Activated CD4-positive, CD25-positive, alpha-beta regulatory T cell (primary cell): ENCODE data around the gene CXCL11.
"Not testable (repeated sequence)": the region's sequence is repeated elsewhere in the genome, so short reads cannot be mapped to it uniquely, and the experiment has no call there.

Source experiments
- DNase-seq, 4 experiments: peaks; one replicate each; lab custom pipeline; 2025; lab: John Stamatoyannopoulos, UW

CXCL11 gene

DNA sequence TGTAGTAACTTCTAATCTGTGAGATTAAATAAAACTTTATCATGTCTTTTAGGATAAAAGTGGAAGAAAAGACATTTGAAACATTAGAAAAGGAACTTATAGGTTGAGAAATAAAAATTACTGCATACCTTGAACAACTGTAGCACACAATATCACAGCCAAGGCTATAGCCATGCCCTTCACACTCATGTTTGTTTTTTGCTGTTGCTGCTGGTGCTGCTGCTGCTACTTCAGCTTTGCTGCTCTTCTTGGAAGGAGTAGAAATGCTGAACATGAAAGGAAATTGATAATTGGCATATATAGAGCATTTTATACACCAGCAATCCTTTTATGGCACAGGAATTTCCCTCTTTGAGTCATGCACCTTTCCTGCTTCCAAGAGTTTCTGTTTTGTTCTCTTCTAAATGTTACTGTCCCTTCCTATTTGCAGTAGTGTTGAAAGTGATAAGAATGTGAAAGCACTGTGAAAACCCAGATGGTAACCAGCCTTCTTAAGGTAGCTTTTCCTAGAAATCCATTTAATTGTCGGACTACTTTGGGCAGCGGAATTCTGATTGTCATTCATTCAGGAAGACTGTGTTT, at the start of gene CXCL11:
CXCL11 (minus strand) TSS at position 272 of the 582 bp plus-strand sequence; CDS start at position 189, 83 bp downstream.
- DNase-seq: no peak

DNA sequence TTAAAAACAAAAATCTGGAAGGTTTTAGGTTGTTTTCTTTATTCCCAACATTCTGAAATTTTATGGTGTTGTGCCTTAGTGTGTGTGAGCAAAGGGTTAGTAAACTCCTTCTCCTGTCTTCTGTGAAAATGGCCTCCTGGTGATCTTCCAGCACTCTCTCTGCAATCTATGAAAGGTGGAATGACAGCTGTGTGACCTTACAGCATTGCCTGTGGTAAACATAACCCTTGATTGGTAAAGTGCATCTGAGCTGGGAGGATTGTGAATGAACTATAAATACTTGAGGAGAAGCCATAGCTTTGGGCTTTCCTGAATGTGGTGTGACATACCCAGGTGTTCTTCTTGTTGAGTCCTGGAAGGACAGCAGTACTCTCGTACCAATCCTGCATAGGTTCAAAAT, 48.7 kb upstream of the CXCL11 start:
- no peak for DNase-seq

DNA sequence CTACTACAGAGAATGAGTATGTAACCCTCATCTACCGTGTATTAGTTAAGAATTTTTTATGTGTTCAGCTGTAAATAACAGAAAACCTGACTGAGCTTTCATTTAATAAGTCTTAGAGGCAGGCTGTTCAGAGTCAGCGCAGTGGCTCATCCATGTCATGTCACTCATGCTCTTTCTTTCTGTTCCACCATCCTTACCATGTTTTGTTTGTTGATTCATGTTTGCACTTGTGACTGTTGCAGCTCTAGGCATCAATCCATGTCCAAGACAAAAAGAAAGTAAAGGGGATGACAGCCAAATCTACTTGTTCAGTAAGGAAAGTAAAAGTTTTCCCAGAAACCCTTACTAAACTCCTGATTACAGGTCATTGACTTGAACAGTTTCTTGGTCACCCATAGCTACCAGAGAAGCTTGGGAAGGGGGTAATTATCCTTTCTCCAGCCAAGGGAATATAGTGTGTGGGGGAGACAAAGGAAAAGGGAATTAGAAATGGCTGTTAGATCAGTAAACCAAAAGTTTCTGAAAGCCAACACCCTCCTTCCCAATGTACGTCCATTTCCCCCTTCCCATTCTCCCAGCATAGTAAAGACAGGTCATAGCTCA, 47.6 kb upstream of the CXCL11 start:
- DNase-seq: no peak

DNA sequence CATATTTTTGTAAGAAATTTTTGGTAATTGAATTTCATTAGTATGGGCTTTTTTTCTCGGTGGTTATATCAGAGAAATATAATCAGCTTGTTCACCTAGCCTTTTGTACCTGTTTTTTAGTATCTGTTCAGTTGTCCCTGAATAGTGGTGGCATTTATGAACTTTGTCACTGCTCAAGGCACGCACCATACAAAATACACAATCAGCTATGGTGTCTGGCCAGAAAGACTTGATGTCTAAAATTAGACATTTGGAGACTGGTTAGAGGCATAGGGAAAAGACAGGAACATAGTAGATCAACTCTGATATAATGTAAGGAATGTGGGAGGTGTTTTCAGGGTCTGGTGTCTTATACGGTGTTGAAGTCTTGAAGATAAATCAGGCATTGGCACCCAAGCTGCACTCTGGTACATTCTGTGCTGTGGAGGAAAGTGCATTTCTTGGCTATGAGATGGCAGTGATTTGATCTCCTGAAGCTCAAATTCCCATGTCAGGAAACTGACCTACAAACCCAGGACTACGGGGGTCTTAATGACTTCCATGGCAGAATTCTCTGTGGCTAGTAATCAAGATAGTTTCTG, 42.3 kb upstream of the CXCL11 start:
- DNase-seq: no peak

DNA sequence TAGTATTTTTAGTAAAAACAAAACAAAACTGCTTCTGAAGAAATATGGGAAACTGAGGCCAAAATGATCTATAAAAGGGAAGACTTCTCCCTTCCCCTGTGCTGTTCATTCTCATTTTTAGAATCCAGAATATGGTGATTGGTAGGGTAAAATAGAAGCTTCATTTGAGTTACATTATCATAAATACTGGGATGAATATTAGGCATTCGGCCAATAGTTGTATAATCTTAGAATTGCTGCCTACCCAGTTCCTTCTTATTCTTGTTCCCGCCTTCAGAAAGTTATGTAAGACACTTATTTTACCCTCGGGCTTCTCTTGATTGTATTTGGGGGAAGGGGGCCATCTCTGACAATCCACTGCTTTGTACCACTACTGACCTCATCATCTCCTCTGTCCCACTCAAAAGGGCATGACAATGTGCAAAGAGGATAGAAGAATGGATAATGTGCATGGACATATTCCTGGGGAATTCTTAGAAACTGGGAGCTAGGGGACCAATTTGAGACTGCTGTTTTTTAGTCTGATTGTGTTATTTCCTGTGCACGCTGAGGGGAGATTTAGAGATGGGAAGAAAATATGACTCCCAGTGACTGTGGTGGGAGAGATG, 39.2 kb upstream of the CXCL11 start:
- no peak for DNase-seq

DNA sequence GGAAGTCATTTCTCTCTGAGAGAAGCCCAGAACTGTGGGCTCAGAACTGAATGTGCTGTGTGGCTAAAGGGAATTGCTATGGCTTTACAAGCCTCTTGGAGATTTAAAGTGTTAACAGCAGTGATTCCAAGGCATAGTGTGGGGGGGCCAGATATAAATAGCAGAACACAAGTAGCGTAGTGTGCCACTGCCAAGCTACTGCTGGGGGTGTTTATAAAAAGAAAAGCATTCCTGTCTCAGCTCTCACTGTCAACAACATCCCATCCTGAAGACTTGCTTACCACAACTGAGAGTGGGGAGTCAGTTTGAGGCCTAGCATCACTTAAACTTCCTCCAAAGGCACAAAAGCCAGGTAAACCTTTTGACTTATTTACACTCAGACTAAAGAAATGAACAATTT, 38.6 kb upstream of the CXCL11 start, which contains the start of gene ART3:
ART3 (plus strand) TSS at position 242 of the 400 bp plus-strand sequence. CDS start 1,181 bp downstream, outside the sequence.
- no peak for DNase-seq

DNA sequence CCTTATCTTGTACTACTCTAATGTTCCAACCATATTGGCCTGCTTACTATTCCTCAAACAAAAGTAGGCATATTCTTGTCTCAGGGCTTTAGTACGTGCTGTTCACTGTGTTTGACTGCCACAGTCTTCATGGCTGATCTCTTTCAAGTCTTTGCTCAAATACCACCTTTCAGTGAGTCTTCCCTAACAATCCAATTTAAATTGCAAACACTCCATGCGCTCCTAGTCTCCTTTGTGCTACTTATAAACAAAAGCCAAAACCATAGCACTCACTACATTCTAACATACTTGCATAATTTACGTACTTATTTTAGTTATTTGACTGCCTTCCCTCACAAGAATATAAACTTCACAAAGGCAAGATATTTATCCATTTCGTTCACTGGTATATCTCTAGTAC, 36.9 kb upstream of the CXCL11 start:
- no peak for DNase-seq

DNA sequence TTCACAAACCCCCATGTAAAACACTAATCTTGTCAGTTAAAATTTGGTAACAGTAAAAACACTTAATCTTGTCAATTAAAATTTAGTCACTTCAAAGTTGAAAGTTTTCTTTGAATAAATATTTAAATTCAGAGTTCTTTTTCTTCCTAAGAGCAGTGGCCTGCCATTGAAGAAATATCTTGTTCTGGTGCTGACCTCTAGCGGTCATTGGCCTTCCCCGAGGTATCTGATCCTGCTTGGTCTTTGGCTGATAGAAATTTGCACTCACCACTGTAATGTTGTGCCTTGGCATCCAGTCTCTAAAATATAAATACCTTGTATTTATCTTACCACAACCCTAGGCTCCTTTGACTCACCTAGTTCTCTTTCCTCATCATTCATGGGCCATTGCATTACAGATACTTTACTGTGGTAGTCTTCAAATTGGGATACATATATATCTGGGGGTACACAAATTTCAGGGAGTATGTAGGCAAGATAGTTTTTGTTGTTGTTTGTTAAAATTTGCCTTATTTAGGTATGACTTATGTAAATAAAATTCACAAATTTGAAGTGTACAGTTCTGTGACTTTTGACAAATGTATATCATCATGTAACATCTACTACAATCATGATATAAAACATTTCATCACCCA, 31.9 kb upstream of the CXCL11 start:
- peak; percentile 21 to 61 (median 40) for DNase-seq

DNA sequence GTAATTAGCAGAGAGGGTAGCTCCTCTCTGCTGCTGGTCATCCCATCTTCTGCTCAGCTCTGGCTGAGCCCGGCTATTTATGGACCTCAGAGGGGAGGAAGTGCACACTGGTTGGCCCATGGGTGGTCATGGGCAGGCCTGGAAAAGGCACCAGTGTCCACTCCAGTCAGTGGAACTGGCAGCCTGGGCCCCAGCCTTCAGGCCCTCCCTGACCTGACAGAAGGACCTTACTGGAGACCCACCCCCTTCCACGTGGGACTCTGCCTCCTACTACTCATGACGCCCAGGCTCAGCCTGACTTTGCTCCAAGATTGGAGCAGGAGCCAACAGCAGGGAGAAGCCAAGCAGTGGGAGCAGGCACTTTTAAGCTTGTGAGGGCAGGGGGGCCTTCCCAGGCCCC, 30.7 kb upstream of the CXCL11 start:
- no peak for DNase-seq

DNA sequence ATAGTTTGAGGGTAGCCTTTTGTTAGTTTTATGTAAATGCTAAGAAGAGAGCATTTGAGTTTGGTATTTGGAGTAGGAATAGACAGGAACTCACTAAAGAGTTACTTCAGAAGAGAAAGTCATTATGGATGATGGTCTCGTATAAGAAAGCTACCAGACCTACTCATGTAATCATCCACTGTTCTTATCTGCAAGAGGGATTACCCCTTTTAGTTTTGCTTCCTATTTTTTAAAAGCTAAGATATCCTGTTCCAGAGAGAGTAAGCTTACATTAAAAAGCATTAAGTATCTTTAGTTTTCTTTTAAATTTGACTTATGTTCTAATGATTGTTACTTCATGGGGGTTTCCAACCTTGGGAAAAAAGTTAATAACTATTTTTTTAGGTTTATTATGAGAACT, 26.1 kb upstream of the CXCL11 start:
- no peak for DNase-seq

DNA sequence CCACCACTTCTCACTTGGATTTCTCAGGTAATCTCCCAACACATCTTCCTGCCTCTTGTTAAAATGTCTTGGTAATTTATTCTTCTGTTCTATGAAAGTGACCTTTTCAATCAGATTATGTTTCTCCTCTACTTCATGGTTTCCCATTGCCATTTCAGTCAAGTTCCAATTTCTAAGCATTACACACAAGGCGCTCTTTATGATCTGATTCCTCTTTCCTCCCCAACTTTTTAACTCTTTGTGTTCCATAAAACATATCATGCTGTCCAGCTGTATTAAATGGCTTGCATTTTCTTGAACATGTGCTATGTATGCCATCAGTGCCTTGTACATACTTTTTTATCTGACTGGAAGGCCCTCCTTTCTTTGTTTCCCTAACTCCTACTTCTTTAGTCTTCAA, 25.6 kb upstream of the CXCL11 start:
- no peak for DNase-seq

DNA sequence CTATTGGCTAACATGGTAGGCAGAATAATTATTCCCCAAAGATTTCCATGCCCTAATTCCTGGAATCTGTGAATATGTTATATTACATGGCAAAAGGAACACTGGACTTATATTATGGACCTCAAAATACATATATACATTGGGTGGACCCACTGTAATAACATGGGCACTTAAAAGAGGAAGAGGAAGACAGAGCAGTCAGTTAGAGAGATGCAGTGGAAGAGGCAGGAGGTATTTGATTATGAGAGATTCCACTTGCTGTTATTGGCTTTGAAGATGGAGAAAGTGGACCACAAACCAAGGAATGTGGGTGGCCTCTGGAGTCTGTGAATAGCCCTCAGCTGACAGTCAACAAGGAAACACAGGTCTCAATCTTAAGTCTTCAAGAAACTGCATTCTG, 24.6 kb upstream of the CXCL11 start:
- no peak for DNase-seq

DNA sequence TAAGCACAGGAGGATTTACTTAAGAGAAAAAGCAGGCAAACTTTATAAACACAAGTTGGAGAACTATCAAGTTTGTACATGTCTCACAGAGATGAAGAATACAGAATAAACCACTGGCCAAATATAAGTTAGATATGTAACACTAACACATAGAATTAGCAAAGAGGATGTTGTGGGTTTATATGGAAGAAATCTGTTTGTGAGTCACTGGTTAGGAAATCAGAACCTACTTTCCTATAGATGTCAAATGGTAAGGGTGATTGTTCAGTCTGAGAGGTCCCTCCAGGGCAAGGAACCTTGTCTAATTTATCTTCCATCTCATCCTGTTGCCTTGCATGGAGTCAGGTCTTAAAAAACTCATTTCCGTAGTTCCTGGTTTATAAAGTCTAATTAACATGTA, 23.9 kb upstream of the CXCL11 start:
- no peak for DNase-seq

DNA sequence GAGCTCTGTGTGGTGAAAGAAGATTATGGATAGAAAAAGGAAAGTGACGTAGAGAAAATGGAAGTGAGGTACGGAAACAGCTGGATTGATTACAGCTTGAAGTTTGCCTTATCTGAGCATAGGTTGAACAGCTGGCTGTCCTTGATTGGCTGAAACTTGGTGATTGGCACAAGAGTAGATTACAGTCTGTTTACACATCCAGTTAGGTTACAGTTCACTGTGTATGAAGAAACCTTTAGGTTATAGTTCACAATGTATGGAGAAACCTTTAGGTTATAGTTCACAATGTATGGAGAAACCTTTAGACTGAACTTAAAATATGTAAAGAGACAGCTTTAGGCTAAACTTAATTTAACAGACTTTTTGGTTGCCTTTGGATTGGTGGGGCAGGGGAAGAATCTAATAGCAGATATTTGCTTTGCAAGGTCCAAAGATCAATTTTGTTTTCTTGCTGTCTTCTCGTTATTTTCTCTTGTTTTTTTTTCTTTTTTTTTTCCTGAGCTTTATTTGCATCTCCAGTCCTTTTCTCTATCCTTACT, 23.1 kb upstream of the CXCL11 start:
- DNase-seq: no peak

DNA sequence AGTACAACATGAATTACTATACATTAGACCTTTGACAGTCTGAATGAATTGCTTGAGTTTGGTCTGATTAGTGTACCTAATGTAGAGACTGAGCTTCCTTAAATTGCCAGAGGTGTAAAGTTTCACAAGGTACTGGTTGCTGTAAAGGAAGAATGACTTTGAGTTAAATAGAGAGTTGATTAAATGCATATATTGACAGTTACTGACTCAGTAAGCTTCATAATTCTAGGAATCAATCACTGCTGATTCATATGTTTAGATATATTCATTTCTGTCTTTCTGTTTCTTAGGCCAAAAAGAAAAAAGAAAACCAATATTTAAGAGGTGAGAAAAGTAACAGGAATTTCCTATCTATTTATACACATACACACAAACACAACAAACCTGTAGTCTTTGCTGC, 22.4 kb upstream of the CXCL11 start:
- DNase-seq: no peak

DNA sequence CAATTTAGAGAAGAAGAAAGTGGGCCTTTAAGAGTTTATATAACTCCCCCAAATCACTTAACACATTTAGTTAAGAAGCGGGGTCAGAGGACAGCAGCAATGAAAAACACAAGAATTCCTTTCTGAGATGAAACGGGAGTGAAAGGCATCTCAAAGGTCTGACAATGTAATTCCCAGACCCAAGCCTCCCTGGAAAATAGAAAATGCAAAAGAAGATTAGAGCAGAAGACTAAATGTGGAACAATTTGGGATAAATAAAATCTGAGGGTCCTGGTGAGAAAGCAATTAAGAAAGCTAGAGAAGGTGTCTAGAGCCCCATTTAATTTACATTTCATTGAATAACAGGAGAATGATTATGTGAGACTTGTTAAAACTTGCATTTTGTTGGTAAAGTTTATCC, 19.6 kb upstream of the CXCL11 start:
- no peak for DNase-seq

DNA sequence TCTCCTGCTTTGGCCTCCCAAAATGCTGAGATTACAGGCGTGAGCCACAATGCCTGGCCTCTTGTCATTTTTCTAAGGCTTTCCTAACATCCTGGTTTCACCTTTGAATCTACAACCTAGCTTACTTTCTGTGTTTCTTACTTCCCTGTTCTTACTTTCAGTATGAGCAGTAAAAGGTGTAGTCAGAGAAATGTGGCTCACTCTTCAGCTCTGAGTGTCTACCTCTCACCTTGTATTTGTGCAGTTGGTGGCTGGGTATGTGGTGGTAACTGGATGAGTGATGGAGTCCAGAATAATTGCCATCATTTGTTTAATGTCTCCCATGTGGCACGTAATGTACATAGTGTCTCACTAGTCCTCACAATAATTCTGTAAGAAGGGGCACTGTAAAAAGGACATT, 19.1 kb upstream of the CXCL11 start:
- no peak for DNase-seq

DNA sequence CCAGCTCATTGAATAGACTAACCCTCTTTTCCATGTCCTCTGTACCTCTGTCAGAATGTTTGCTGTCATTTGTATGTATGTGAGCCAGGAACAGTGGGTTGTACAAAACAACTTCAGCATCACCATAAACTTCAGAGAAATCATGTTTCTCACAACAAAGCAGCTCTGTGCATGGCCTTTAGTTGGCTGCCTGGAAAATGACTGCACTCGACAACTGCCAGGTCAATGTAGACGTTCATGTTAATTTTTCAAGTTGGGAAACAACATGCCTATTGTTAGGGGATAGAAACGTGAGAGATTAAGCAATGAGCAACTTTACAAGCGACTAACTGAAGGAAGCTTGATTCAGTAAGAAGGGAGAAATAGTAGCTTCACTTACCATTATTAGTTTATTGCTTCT, 17.9 kb upstream of the CXCL11 start:
- no peak for DNase-seq

DNA sequence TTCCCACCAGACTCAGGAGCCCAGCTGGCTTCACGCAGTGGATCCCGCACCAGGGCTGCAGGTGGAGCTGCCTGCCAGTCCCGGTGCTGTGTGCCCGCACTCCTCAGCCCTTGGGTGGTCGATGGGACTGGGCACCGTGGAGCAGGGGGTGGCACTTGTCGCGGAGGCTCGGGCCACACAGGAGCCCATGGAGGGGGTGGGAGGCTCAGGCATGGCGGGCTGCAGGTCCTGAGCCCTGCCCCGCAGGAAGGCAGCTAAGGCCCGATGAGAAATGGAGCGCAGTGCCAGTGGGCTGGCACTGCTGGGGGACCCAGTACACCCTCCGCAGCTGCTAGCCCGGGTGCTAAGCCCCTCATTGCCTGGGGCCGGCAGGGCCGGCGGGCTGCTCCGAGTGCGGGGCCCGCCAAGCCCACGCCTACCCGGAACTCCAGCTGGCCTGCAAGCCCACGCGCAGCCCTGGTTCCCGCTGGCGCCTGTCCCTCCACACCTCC, 14.7 kb upstream of the CXCL11 start:
- DNase-seq: not testable (repeated sequence)

DNA sequence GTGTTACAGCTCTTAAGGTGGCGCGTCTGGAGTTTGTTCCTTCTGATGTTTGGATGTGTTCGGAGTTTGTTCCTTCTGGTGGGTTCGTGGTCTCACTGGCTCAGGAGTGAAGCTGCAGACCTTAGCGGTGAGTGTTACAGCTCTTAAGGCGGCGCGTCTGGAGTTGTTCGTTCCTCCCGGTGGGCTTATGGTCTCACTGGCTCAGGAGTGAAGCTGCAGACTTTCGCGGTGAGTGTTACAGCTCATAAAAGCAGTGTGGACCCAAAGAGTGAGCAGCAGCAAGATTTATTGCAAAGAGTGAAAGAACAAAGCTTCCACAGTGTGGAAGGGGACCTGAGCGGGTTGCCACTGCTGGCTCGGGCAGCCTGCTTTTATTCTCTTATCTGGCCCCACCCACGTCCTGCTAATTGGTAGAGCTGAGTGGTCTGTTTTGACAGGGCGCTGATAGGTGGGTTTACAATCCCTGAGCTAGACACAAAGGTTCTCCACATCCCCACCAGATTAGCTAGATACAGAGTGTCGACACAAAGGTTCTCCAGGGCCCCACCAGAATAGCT, 14.1 kb upstream of the CXCL11 start:
- DNase-seq: not testable (repeated sequence)

DNA sequence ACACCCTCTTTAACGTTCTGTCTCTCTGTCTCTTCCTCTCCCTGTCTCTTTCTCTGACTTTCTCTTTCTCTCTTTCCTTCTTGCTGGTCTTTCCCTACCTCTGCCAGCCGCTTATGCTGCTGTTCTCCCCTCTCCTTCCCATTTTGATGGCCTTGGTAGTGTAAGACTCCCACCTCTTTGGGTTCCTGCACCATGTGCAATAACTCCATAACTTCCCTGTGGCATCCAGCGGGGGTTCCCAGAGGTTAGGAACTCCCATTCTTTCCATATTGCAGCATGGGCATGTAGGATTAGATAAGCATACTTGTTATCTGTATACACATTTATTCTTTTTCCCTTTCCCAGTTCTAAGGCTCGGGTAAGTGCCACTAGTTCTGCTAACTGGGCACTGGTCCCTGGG, 8.8 kb upstream of the CXCL11 start:
- not testable (repeated sequence) for DNase-seq

DNA sequence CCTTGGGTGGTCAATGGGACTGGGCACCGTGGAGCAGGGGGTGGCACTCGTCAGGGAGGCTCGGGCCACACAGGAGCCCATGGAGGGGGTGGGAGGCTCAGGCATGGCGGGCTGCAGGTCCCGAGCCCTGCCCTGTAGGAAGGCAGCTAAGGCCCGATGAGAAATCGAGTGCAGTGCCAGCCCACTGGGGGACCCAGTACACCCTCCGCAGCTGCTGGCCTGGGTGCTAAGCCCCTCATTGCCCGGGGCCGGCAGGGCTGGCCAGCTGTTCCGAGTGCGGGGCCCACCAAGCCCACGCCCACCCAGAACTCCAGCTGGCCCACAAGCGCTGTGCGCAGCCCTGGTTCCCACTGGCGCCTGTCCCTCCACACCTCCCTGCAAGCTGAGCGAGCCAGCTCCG, 7.4 kb upstream of the CXCL11 start:
- DNase-seq: not testable (repeated sequence)
